Endothelial cell of hepatic sinusoid (primary cell): Measurements from ENCODE around the gene CTXND1.

Source experiments
- in situ Hi-C: cut with HindIII; loops from 2 replicates; pipeline ENCODE4 v1.10.0; 2017; ENCODE audit warnings: low sequenced_read_pairs

The CTXND1 gene

DNA sequence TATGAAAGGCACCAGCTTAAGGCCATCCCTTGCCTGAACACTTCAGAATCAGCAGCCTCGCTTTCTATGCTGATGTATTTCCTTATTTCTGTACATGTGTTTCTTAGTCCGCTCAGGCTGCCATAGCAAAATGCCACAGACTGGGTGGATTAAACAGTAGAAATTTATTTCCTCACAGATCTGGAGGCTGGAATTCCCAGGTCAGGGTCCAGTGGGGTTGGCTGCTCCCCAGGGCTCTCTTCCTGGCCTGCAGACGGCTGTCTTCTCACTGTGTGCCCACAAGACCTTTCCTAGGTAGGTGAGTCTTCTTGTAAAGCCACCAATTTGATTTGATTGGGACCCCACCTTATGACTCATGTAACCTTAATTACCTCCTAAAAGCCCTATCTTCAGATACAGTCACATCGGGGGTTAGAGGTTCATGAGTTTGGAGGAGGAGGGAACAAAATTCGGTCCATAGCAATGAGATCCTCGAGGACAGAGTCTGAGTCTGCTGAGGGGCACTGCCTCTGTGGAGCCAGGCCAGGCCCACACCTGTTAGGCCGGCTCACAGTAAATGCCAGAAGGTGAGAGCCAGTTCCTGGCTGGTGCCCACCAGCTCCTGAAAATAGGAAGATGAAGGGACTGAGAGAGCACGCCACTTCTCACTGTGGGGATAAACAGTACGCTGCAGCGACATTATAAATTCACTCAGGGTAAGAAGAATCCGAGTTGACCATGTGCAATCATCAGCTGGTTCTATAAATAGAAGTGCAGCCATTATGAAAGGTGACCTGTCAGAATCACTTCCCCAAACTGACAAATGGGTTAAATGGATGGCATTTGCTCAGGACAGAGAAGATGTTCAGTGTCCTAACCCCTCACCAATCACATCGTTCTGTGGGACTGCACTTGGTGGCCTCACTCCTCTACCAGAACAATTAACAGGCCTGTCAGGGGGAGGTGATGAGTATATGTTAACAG is 41.1 kb downstream of the CTXND1 start:
- in situ Hi-C loops = no loop called here

DNA sequence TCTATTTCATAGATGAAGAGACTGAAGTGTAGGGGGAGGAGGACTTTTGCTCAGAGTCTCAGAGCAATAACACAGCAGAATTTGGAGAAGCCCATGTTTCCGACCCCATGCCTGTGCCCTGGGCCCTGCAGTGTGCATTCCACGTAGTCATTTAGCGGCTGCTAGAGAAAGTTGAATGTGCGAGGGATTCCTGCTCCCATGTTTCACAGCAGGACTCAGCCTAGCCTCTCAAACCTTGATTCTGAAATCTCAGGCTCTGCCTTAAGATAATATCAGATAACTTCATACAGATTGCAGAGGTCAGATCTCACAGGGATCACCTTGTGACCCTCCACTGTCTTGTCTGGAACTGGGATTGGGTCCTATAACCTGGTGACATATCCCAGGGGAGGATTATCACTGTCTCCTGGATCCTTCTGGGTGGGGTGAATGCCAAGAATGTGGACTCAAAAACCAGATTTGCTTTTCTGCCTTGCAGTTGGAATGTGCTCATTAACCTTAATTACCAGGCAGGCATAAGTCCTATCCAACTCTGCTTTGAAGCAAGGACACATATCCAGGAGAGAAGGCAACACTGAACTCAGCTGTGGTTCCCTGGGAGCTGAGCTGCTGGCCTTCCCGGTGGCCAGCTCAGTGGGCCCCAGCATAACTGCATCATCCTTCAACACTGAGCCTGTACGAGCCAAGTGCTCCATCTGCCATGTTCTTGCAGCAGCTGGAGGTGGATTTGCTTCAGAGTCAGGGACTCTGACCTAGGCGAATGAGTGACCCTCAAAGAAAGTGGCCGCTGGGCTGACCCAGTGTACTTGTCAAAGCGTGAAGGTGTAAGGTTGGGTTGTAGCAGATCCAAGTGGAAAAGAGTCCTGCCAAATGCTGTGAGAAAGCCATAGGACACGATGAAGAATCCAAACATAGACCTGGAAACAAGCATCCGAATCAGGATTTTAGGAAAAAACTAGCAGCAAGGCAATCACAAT is 43.0 kb downstream of the CTXND1 start:
- in situ Hi-C loops = no loop called here

DNA sequence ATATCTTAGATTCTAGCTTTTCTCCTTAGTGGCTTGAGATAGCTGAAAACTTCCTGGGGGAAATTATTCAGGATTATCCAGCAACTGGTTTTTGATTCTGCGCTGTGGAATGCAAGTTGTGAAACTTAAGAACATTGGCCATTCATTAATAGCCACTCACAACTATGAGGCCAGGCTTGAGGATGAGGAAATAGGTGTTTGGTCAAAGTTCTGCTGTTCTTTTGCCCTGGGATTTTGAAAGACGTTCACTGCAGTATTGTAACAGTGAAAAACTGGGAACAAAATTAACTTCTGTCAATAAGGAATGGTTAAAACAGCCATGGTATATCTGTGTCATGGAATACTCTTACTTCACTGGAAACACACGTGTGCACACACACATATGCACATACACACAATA is 44.1 kb downstream of the CTXND1 start:
- in situ Hi-C loops = no loop called here

GRCh38 chr15:80204231-80204630 is 47.8 kb downstream of the CTXND1 start:
- in situ Hi-C loops = no loop called here

DNA sequence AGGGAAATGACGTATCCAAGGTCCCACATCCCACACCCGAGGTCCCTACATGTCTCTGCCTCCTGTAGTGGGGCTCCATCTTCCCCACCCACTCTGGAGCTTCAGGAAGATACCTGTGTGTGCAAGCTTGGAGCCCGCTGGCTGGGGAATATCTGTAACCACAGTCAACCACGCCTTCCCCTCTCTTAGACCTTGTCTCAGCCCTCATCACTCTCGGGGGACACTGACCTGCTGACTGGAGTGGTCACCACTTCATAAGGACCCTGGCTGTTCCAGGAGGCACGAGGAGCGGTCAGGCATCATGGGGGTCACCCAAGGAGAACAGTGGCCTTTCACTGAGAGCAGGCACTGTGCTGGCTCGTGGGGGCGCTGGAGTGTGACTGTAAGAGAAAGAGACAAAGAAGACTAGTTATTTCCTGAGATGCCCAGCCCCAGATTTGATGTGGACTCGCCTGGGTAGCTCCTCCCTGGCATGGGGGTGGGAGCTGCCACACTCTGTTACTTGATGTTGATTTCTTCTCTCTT is 48.6 kb downstream of the CTXND1 start:
- in situ Hi-C loops = no loop called here

DNA sequence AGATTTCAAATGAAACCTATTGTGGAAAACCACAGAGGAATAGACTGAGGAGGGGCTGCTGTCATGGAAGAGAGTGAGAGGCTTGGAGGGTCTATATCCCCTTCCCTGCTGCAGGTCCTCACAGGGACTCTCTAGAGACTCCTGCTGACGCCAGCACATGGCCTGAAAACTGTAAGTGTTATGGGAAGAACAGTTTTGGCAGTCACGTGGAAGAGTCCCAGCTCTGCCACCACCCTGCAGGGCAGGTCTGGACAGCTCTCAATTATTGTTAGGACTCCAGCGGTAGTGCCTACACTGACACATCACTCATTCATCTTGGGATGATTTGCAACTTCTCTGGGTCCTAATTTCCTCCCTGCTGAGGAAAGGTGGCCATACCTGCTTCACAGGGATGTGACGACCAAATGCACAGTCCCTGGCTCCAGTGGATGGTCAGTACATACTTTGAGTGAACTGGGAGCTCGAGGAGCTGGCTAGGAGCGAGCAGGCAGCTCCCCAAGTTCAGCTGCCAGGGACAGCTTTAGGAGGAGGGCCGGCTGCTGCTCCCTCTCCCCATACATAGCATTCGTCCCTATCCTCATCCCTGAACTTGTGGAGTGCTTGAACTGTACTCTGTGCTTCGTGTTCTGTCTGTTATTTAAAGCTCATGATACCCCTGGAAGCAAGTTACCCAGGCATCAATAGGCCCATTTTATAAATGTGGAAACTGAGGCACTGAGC is 49.2 kb downstream of the CTXND1 start:
- in situ Hi-C loops = no loop called here

- in situ Hi-C loops = no loop called here
Measured at GRCh38 chr15:80202016-80202315, 50.0 kb downstream of the CTXND1 start.

- in situ Hi-C loops = no loop called here
Measured at GRCh38 chr15:80201256-80202015, 50.6 kb downstream of the CTXND1 start.

DNA sequence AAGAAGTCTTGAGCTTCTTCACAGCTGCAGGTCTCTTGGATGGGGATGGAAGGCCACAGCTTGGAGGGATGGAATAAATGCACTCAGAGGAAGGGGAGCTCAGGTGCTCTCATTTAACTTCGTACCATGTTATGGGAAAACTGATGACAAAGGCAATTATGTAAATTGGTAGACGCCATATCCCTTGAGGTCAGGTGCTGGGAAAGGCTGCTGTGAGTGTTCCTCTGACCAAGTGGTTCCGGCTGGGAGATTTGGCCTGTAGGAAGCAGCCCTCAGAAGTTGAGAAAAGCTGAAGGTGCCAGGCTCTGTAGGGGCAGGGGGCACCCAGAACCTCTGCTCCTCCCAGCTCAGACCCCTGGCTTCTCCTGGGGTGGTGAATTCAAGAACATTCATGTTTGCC is 52.1 kb downstream of the CTXND1 start:
- in situ Hi-C loops = no loop called here

GRCh38 chr15:80199366-80199765 is 52.6 kb downstream of the CTXND1 start:
- in situ Hi-C loops = no loop called here

DNA sequence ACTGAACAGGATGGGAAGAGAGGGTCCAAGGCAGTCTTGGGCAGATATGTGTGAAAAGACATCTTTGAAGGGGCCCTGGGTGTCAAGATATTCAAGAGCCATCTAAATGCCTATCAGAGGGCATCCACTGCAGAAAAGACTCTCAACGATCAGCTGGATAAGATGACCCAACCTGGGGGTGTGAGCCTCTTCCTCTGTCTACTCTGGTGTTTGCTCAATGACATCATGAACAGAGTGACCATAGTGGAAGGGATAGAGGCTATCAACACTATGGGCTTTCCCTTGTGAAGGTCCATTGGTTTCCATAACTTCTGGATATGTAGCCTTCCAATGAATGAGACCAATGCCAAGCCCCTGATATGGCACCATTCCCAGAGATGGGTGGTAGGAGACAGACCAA is 57.1 kb downstream of the CTXND1 start:
- in situ Hi-C loops = no loop called here

DNA sequence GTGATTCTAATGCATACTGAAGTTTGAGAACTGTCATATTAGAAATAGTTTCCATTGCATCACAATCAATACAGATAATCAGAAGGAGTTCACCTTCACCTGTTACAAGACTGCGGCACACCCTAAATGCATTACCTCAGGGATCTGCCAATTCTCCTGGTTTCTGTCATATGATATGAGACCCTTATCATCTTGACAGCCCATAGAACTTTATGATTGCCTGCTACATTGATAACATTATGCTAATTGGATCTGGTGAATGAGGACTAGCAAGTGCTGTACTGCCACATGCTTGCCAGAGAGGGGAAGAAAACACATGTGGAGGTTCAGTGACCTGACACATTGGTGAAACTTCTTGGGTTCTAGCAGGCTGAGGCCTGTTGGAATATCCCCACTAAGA is 57.8 kb downstream of the CTXND1 start:
- in situ Hi-C loops = no loop called here

DNA sequence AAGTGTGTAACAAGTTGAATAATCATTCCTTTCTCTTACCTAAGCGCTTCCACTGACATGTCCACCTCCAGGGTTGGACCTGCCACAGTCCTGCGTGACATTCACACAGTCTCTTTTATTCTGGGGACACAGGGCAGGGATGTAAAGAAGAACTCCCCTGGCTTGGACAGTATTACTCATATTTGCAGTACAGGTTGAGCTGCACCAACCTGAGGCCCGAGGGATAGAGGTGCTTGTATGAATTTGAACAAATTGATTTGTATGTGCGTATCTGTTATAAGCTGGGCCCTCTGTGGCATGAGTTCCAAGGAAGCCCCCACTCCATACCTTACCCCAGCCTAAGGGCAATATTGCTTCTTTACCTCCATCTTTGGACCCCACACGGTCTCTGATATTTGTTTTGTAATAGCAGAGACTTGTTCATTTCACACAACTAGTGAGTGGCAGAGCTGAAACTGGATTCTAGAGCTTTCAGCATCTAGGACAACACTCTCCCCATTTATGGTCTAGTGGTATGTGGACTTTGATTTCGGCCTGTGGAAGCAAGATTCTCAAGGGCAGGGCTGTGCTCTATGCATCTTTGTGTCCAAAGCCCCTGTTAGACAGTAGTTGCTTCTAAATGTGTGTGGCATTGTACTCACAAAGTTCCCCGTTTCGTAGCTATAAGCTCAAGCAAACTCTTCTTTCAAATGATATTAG is 60.0 kb downstream of the CTXND1 start:
- in situ Hi-C loops = no loop called here

DNA sequence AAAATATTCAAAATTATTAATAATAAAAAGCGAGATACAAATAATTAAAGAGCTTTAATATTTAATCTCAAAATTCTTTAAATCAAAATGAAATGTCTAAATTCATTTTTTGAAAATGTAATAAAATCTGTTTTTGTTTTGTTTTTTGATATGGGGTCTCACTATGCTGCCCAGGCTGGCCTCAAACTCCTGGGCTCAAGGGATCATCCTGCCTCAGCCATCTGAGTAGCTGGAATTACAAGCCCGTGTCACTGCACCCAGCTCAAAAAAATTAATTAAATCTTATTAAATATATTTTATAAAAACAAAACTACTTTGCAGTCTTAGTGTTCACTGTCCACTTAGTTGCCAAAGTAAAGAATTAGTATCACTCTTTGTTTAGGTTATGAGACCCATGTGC is 60.8 kb downstream of the CTXND1 start:
- in situ Hi-C loops = no loop called here

DNA sequence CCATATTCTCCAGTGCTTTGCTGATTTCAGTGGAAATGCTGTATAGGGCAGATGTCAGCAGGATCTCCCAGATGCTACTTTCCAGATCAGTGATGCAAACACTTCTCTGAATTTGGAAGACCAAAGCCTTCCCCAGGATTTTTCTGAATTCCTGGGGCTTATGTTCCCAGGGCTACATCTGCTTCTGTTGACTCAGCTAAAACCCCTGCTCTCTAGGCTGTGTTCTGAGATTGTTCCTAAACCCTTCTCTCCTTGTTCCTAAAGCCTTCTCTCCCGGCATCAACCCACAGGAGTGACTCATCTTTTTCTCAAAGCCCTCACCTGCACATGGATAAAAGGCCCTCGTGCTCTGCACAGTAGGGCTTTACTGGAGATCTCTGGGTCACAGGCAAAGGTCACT is 63.8 kb downstream of the CTXND1 start:
- in situ Hi-C loops = no loop called here

GRCh38 chr15:80186597-80186996 is 65.4 kb downstream of the CTXND1 start:
- in situ Hi-C loops = no loop called here

DNA sequence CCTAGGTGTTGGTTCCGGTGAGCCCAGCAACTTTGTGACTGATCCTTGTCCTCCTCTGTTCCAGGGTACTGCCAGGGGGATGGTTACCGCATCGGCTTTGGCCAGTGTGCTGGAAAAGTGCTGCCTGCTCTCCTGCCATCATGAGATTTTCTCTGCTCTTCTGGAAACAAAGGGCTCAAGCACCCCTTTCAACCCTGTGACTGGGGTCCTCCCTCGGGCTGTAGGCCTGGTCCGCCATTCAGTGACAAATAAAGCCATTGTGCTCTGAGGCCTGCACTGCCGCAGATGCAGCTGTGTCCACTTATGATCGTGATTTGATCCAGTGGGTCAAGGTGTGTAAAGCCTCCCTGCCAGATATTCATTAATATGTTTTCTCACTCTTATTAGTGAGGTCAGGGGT is 65.9 kb downstream of the CTXND1 start:
- in situ Hi-C loops = no loop called here

GRCh38 chr15:80185152-80185551 is 66.9 kb downstream of the CTXND1 start:
- in situ Hi-C loops = no loop called here

GRCh38 chr15:80184554-80184953 is 67.5 kb downstream of the CTXND1 start:
- in situ Hi-C loops = no loop called here

DNA sequence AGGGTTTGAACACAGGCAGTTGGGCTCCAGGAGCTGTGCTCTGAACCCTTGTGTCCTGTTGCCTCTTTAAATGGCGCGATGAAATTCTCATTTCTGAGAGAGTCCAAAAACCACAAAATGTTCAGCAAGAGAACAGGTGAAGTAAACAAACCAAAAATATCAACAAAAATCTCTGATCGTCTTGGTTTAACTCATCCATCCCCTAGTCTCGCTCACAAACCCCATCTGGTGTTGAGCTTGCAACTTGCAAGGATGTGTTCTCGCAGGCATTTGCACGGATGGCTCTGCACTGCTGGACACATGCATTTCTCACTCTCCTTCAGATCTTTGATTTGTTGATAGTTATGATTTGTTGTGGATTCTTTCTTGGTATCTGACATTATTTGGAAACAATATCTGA is 68.1 kb downstream of the CTXND1 start:
- in situ Hi-C loops = no loop called here
